GM23338 (cell line): ENCODE data around the gene SMOC2. TPM values are rescaled to one million over a fixed set of nuclear protein-coding genes. Genes with fewer than 3 reads are reported as not detected.

Source experiments
- ATAC-seq: fragments of 200-7000 bp; cut with Tn5 transposase; 3 replicates; pipeline ENCODE4 v1.9.1; 2020
- DNase-seq: peaks from one replicate; pipeline ENCODE4 v3.0.0-alpha.2; 2015; ENCODE audit warnings: low spot score
- H2AFZ ChIP-seq: fragments of 200-600 bp; sonication (generic); 2 replicates; pipeline ENCODE4 v1.8.0; 2016; ENCODE audit warnings: antibody characterized with exemption, mild to moderate bottlenecking, moderate library complexity
- H3F3A ChIP-seq: fragments of 200-600 bp; sonication (generic); replicated peaks from 2 replicates; pipeline ENCODE4 v1.8.0; 2017; ENCODE audit warnings: antibody characterized with exemption, mixed run types, low read depth
- H3K27ac ChIP-seq: fragments of 200-600 bp; sonication (generic); 2 replicates; pipeline ENCODE4 v1.6.1; 2016; ENCODE audit warnings: low read depth
- H3K27me3 ChIP-seq: fragments of 200-600 bp; sonication (generic); 2 replicates; pipeline ENCODE4 v1.8.0; 2016; ENCODE audit warnings: mild to moderate bottlenecking, mixed run types, moderate library complexity; ENCODE audit not compliant: insufficient read depth
- H3K36me3 ChIP-seq: fragments of 200-600 bp; sonication (generic); 2 replicates; pipeline ENCODE4 v1.8.0; 2016; ENCODE audit warnings: mild to moderate bottlenecking; ENCODE audit not compliant: insufficient read depth
- H3K4me1 ChIP-seq: fragments of 200-600 bp; sonication (generic); 2 replicates; pipeline ENCODE4 v1.8.0; 2016; ENCODE audit warnings: mild to moderate bottlenecking, moderate library complexity; ENCODE audit not compliant: insufficient read depth
- H3K4me2 ChIP-seq: fragments of 200-600 bp; sonication (generic); 2 replicates; pipeline ENCODE4 v1.7.1; 2017; ENCODE audit warnings: mixed run types
- H3K4me3 ChIP-seq: fragments of 200-600 bp; sonication (generic); 2 replicates; pipeline ENCODE4 v1.6.1; 2016; ENCODE audit warnings: mixed run types
- H3K79me2 ChIP-seq: fragments of 200-600 bp; sonication (generic); replicated peaks from 2 replicates; pipeline ENCODE4 v1.8.0; 2017; ENCODE audit warnings: mild to moderate bottlenecking; ENCODE audit not compliant: insufficient read depth
- H3K9me2 ChIP-seq: fragments of 200-600 bp; sonication (generic); 2 replicates; pipeline ENCODE4 v1.8.0; 2017; ENCODE audit not compliant: insufficient read depth
- H4K20me1 ChIP-seq: fragments of 200-600 bp; sonication (generic); replicated peaks from 2 replicates; pipeline ENCODE4 v1.8.0; 2017; ENCODE audit warnings: mild to moderate bottlenecking; ENCODE audit not compliant: insufficient read depth
- H3K27ac Mint-ChIP-seq: 2 replicates; pipeline ENCODE4 v1.8.0; 2020; ENCODE audit warnings: inconsistent platforms, mild to moderate bottlenecking, moderate library complexity, mixed read lengths
- H3K27me3 Mint-ChIP-seq: 3 replicates; pipeline ENCODE4 v1.8.0; 2022; ENCODE audit warnings: low read depth, mild to moderate bottlenecking, moderate library complexity, mixed read lengths, inconsistent platforms; ENCODE audit not compliant: insufficient read depth, poor library complexity
- H3K36me3 Mint-ChIP-seq: 3 replicates; pipeline ENCODE4 v1.8.0; 2021; ENCODE audit warnings: low read depth, mild to moderate bottlenecking, inconsistent platforms, moderate library complexity, mixed read lengths
- H3K4me1 Mint-ChIP-seq: 3 replicates; pipeline ENCODE4 v1.8.0; 2020; ENCODE audit warnings: mild to moderate bottlenecking, inconsistent platforms, mixed read lengths
- H3K4me3 Mint-ChIP-seq: 3 replicates; pipeline ENCODE4 v1.8.0; 2021; ENCODE audit warnings: moderate library complexity, mild to moderate bottlenecking, inconsistent platforms, mixed read lengths
- H3K9me3 Mint-ChIP-seq: 3 replicates; pipeline ENCODE4 v1.8.0; 2020; ENCODE audit warnings: moderate library complexity, mild to moderate bottlenecking, inconsistent platforms, mixed read lengths
- CREB1 ChIP-seq: fragments of 250-450 bp; sonication (Bioruptor Pico); IDR thresholded peaks from 2 replicates; pipeline ENCODE4 v1.5.0; 2020; ENCODE audit warnings: low read depth, mild to moderate bottlenecking, moderate library complexity
- EZH2 ChIP-seq: fragments of 200-600 bp; sonication (generic); IDR thresholded peaks from one replicate; pipeline ENCODE4 v1.8.0; 2017; ENCODE audit warnings: antibody characterized with exemption, mild to moderate bottlenecking, low read depth; ENCODE audit not compliant: unreplicated experiment
- EZH2phosphoT487 ChIP-seq: fragments of 200-600 bp; sonication (generic); IDR thresholded peaks from one replicate; pipeline ENCODE4 v1.8.1; 2018; ENCODE audit warnings: antibody characterized with exemption; ENCODE audit not compliant: unreplicated experiment
- JUNB ChIP-seq: IDR thresholded peaks from one replicate; pipeline ENCODE4 v1.6.1; 2016; ENCODE audit warnings: antibody characterized with exemption; ENCODE audit not compliant: unreplicated experiment
- NANOG ChIP-seq: IDR thresholded peaks from 2 replicates; pipeline ENCODE4 v1.6.1; 2016; ENCODE audit warnings: antibody characterized with exemption, borderline replicate concordance
- POLR2AphosphoS5 ChIP-seq: IDR thresholded peaks from 2 replicates; pipeline ENCODE4 v1.6.1; 2016; ENCODE audit warnings: antibody characterized with exemption, low read depth
- STAT1 ChIP-seq: IDR thresholded peaks from one replicate; pipeline ENCODE4 v1.6.1; 2016; ENCODE audit warnings: antibody characterized with exemption; ENCODE audit not compliant: unreplicated experiment
- ZNF114 ChIP-seq: fragments of 250-450 bp; sonication (Bioruptor Pico); IDR thresholded peaks from 2 replicates; pipeline ENCODE4 v1.5.0; 2020; ENCODE audit warnings: mild to moderate bottlenecking, moderate library complexity
- ZNF331 ChIP-seq: fragments of 250-450 bp; sonication (Bioruptor Pico); IDR thresholded peaks from 2 replicates; pipeline ENCODE4 v1.5.0; 2020; ENCODE audit warnings: low read depth, mild to moderate bottlenecking, moderate library complexity
- polyA plus RNA-seq: library from polyadenylated mRNA; unstranded; fragments of >200 nt; fragmentation: Nextera tagmentation; extraction: Ambion mirVana; gene quantifications from 2 replicates; pipeline ENCODE4 v1.2.1, GENCODE V29; 2016
- total RNA-seq: library from RNA; depleted of rRNA; stranded (reverse); fragments of >200 nt; shearing (Covaris generic); gene quantifications from 2 replicates; pipeline ENCODE4 v1.2.3, GENCODE V29; 2014
- TF ChIP-seq, protein P1 (sequence below): fragments of 250-450 bp; sonication (Bioruptor Pico); IDR thresholded peaks from 2 replicates; pipeline ENCODE4 v1.5.0; 2020; ENCODE audit warnings: mild to moderate bottlenecking, moderate library complexity
- TF ChIP-seq, protein P2 (sequence below), 2 experiments: fragments of 200-600 bp in 1 of 2; sonication (generic) in 1 of 2; conservative IDR thresholded peaks; 2 replicates each; pipeline versions ENCODE4 v1.5.1 to v1.6.1; 2016 to 2017; ENCODE audit warnings: antibody characterized with exemption in 2 of 2, low read depth in 2 of 2, mild to moderate bottlenecking in 2 of 2, moderate library complexity in 1 of 2
- TF ChIP-seq, protein P3 (sequence below): IDR thresholded peaks from 2 replicates; pipeline ENCODE4 v1.6.1; 2016; ENCODE audit warnings: antibody characterized with exemption
- TF ChIP-seq, protein P4 (sequence below): IDR thresholded peaks from one replicate; pipeline ENCODE4 v1.6.1; 2018; ENCODE audit warnings: antibody characterized with exemption; ENCODE audit not compliant: unreplicated experiment

SMOC2 gene
- total and polyA plus RNA-seq, 2 experiments from 2014 or later = 4.3 to 6.5 TPM

DNA sequence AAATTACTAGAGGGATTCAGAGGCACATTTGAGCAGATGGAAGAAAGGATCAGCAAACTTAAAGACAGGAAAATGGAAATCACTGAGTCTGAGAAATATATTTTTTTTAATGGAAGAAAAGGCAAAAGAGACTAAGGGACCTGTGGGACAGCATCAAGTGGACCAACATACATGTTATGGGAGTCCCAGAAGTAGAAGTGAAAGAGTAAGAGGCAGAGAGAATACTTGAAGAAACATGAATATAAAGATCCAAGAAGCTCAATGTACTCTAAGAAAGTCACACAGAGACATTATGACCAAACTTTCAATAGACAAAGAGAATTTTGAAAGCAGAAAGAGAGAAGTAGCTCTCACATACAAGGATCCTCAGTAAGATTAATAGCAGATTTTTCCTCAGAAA is 39.5 kb downstream of the SMOC2 start:
- DNase-seq = no peak
- H3F3A ChIP-seq = no peaks in the 10 kb centered on the region
- no peaks in the 10 kb centered on the region for H3K79me2 ChIP-seq
- H3K36me3 ChIP-seq = no peaks in the 10 kb centered on the region
- H4K20me1 ChIP-seq = no peaks in the 10 kb centered on the region
- TF ChIP-seq EZH2phosphoT487 (no peak), ZNF114 (CRISPR knock-in tag) (no peak), POLR2AphosphoS5 (no peak), ZNF331 (CRISPR knock-in tag) (no peak), EZH2 (no peak), STAT1 (no peak), NANOG (no peak), CREB1 (CRISPR knock-in tag) (no peak), JUNB (no peak)
- TF ChIP-seq, protein P1, sequence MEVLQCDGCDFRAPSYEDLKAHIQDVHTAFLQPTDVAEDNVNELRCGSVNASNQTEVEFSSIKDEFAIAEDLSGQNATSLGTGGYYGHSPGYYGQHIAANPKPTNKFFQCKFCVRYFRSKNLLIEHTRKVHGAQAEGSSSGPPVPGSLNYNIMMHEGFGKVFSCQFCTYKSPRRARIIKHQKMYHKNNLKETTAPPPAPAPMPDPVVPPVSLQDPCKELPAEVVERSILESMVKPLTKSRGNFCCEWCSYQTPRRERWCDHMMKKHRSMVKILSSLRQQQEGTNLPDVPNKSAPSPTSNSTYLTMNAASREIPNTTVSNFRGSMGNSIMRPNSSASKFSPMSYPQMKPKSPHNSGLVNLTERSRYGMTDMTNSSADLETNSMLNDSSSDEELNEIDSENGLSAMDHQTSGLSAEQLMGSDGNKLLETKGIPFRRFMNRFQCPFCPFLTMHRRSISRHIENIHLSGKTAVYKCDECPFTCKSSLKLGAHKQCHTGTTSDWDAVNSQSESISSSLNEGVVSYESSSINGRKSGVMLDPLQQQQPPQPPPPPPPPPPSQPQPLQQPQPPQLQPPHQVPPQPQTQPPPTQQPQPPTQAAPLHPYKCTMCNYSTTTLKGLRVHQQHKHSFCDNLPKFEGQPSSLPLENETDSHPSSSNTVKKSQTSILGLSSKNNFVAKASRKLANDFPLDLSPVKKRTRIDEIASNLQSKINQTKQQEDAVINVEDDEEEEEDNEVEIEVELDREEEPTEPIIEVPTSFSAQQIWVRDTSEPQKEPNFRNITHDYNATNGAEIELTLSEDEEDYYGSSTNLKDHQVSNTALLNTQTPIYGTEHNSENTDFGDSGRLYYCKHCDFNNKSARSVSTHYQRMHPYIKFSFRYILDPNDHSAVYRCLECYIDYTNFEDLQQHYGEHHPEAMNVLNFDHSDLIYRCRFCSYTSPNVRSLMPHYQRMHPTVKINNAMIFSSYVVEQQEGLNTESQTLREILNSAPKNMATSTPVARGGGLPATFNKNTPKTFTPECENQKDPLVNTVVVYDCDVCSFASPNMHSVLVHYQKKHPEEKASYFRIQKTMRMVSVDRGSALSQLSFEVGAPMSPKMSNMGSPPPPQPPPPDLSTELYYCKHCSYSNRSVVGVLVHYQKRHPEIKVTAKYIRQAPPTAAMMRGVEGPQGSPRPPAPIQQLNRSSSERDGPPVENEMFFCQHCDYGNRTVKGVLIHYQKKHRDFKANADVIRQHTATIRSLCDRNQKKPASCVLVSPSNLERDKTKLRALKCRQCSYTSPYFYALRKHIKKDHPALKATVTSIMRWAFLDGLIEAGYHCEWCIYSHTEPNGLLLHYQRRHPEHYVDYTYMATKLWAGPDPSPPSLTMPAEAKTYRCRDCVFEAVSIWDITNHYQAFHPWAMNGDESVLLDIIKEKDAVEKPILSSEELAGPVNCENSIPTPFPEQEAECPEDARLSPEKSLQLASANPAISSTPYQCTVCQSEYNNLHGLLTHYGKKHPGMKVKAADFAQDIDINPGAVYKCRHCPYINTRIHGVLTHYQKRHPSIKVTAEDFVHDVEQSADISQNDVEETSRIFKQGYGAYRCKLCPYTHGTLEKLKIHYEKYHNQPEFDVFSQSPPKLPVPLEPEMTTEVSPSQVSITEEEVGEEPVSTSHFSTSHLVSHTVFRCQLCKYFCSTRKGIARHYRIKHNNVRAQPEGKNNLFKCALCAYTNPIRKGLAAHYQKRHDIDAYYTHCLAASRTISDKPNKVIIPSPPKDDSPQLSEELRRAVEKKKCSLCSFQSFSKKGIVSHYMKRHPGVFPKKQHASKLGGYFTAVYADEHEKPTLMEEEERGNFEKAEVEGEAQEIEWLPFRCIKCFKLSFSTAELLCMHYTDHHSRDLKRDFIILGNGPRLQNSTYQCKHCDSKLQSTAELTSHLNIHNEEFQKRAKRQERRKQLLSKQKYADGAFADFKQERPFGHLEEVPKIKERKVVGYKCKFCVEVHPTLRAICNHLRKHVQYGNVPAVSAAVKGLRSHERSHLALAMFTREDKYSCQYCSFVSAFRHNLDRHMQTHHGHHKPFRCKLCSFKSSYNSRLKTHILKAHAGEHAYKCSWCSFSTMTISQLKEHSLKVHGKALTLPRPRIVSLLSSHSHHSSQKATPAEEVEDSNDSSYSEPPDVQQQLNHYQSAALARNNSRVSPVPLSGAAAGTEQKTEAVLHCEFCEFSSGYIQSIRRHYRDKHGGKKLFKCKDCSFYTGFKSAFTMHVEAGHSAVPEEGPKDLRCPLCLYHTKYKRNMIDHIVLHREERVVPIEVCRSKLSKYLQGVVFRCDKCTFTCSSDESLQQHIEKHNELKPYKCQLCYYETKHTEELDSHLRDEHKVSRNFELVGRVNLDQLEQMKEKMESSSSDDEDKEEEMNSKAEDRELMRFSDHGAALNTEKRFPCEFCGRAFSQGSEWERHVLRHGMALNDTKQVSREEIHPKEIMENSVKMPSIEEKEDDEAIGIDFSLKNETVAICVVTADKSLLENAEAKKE (CRISPR knock-in tag) = no peak
- TF ChIP-seq, protein P2, sequence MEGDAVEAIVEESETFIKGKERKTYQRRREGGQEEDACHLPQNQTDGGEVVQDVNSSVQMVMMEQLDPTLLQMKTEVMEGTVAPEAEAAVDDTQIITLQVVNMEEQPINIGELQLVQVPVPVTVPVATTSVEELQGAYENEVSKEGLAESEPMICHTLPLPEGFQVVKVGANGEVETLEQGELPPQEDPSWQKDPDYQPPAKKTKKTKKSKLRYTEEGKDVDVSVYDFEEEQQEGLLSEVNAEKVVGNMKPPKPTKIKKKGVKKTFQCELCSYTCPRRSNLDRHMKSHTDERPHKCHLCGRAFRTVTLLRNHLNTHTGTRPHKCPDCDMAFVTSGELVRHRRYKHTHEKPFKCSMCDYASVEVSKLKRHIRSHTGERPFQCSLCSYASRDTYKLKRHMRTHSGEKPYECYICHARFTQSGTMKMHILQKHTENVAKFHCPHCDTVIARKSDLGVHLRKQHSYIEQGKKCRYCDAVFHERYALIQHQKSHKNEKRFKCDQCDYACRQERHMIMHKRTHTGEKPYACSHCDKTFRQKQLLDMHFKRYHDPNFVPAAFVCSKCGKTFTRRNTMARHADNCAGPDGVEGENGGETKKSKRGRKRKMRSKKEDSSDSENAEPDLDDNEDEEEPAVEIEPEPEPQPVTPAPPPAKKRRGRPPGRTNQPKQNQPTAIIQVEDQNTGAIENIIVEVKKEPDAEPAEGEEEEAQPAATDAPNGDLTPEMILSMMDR (conservative IDR thresholded peaks at IDR 0.05; ENCODE audit: low read depth in 2 of 2) = no peak
- TF ChIP-seq, protein P3, sequence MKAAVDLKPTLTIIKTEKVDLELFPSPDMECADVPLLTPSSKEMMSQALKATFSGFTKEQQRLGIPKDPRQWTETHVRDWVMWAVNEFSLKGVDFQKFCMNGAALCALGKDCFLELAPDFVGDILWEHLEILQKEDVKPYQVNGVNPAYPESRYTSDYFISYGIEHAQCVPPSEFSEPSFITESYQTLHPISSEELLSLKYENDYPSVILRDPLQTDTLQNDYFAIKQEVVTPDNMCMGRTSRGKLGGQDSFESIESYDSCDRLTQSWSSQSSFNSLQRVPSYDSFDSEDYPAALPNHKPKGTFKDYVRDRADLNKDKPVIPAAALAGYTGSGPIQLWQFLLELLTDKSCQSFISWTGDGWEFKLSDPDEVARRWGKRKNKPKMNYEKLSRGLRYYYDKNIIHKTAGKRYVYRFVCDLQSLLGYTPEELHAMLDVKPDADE = no peak
- TF ChIP-seq, protein P4, sequence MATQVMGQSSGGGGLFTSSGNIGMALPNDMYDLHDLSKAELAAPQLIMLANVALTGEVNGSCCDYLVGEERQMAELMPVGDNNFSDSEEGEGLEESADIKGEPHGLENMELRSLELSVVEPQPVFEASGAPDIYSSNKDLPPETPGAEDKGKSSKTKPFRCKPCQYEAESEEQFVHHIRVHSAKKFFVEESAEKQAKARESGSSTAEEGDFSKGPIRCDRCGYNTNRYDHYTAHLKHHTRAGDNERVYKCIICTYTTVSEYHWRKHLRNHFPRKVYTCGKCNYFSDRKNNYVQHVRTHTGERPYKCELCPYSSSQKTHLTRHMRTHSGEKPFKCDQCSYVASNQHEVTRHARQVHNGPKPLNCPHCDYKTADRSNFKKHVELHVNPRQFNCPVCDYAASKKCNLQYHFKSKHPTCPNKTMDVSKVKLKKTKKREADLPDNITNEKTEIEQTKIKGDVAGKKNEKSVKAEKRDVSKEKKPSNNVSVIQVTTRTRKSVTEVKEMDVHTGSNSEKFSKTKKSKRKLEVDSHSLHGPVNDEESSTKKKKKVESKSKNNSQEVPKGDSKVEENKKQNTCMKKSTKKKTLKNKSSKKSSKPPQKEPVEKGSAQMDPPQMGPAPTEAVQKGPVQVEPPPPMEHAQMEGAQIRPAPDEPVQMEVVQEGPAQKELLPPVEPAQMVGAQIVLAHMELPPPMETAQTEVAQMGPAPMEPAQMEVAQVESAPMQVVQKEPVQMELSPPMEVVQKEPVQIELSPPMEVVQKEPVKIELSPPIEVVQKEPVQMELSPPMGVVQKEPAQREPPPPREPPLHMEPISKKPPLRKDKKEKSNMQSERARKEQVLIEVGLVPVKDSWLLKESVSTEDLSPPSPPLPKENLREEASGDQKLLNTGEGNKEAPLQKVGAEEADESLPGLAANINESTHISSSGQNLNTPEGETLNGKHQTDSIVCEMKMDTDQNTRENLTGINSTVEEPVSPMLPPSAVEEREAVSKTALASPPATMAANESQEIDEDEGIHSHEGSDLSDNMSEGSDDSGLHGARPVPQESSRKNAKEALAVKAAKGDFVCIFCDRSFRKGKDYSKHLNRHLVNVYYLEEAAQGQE = no peak
- no peak overlapping the region for H3K27ac Mint-ChIP-seq
- no peak overlapping the region for H2AFZ ChIP-seq
- no peaks in the 10 kb centered on the region; the same call in 2 of the 3 replicates for H3K36me3 Mint-ChIP-seq
- ATAC-seq = no peak
- no peaks in the 10 kb centered on the region for H3K4me1 Mint-ChIP-seq
- no peaks in the 10 kb centered on the region for H3K9me2 ChIP-seq
- no peaks in the 10 kb centered on the region for H3K4me1 ChIP-seq
- H3K27me3 Mint-ChIP-seq = peaks cover 4% of the 10 kb centered on the region
- H3K27me3 ChIP-seq = no peaks in the 10 kb centered on the region
- no peak overlapping the region for H3K4me3 Mint-ChIP-seq
- no peak overlapping the region for H3K4me3 ChIP-seq
- H3K4me2 ChIP-seq = no peak overlapping the region
- peaks cover 3% of the 10 kb centered on the region; the same call in 2 of the 3 replicates for H3K9me3 Mint-ChIP-seq
- no peak overlapping the region for H3K27ac ChIP-seq
